ENCODE measurements around the gene PGBD5. TPM values are rescaled to one million over a fixed set of nuclear protein-coding genes. Genes with fewer than 3 reads are reported as not detected.
A peak's percentile ranks its signal among the peaks of the same experiment; 100 is the strongest.

Gene PGBD5
- total RNA-seq, 5 donors from 2014 or later (not counting 1 experiment from before 2014, with no cell fraction given), result 0.03 to 0.09 (median 0.09) TPM; not detected in 2

GRCh38 chr1:230270559-230271281 is 155.4 kb downstream of the PGBD5 start:
- ATAC-seq (replicated peaks in 1 of 4), result peak; percentile 16 to 48 (median 40)
- peak overlapping the region in 1 of 3 donors; percentile 31 for H3K4me3 Mint-ChIP-seq
- no peak overlapping the region for H3K27ac ChIP-seq (ENCODE audit: low read length)
- ChIA-PET CTCF (no interaction called here), POLR2A (no interaction called here)
- peaks cover 0 to 14% of the 10 kb centered on the region in 2 donors for H3K36me3 ChIP-seq (ENCODE audit: control insufficient read depth in 2 of 2, extremely low read depth in 1 of 2, insufficient read depth in 1 of 2, low read length in 1 of 2)
- H3K4me1 ChIP-seq (ENCODE audit: control insufficient read depth in 1 of 2, extremely low read depth in 1 of 2, insufficient read depth in 2 of 2, low read length in 2 of 2), result peaks cover 13 to 24% of the 10 kb centered on the region in 2 experiments
- H3K27me3 Mint-ChIP-seq, result no peaks in the 10 kb centered on the region
- peak in 1 of 35 experiments; percentile 13 for DNase-seq
- WGBS (ENCODE audit: insufficient coverage), result 49% methylated on average over 6 of the region's 14 CpGs
- no peak overlapping the region for H3K4me3 ChIP-seq (ENCODE audit: control insufficient read depth in 1 of 2, extremely low read depth in 1 of 2, low read length in 1 of 2)
- H3K4me1 Mint-ChIP-seq, result peaks cover 37 to 39% (median 37%) of the 10 kb centered on the region in 3 donors
- no peaks in the 10 kb centered on the region for H3K9me3 Mint-ChIP-seq
- no peaks in the 10 kb centered on the region for H3K9me3 ChIP-seq
- H3K36me3 Mint-ChIP-seq, result peaks cover 16% of the 10 kb centered on the region
- no peaks in the 10 kb centered on the region for H3K27me3 ChIP-seq (replicated peaks in 1 of 2; ENCODE audit: control insufficient read depth in 2 of 2, extremely low read depth in 1 of 2, insufficient read depth in 2 of 2, low read length in 1 of 2)
- peak overlapping the region; percentile 65 to 81 for H3K27ac Mint-ChIP-seq

GRCh38 chr1:230270185-230270558 is 156.0 kb downstream of the PGBD5 start:
- no CpG with 5 or more reads among the region's 1 CpG for WGBS (ENCODE audit: insufficient coverage)
- ChIA-PET CTCF (interaction anchor here in 1 of 2 donors (0.6 kb wide), 1 partner anchor 253 kb away, joined by 3 read pairs; no protein-coding TSS in a partner anchor), POLR2A (no interaction called here)
- H3K27me3 Mint-ChIP-seq, result no peaks in the 10 kb centered on the region
- Histone ChIP-seq H3K27ac (ENCODE audit: low read length) (no peak overlapping the region), H3K9me3 (no peaks in the 10 kb centered on the region), H3K4me1 (ENCODE audit: control insufficient read depth in 1 of 2, extremely low read depth in 1 of 2, insufficient read depth in 2 of 2, low read length in 2 of 2) (peaks cover 13 to 24% of the 10 kb centered on the region in 2 experiments), H3K27me3 (replicated peaks in 1 of 2; ENCODE audit: control insufficient read depth in 2 of 2, extremely low read depth in 1 of 2, insufficient read depth in 2 of 2, low read length in 1 of 2) (no peaks in the 10 kb centered on the region), H3K4me3 (ENCODE audit: control insufficient read depth in 1 of 2, extremely low read depth in 1 of 2, low read length in 1 of 2) (no peak overlapping the region), H3K36me3 (ENCODE audit: control insufficient read depth in 2 of 2, extremely low read depth in 1 of 2, insufficient read depth in 1 of 2, low read length in 1 of 2) (peaks cover 0 to 19% of the 10 kb centered on the region in 2 donors)
- H3K27ac Mint-ChIP-seq, result peak overlapping the region; percentile 65 to 81
- H3K9me3 Mint-ChIP-seq, result no peaks in the 10 kb centered on the region
- DNase-seq (no peak), ATAC-seq (replicated peaks in 1 of 4) (no peak)
- peaks cover 20% of the 10 kb centered on the region for H3K36me3 Mint-ChIP-seq
- H3K4me1 Mint-ChIP-seq, result peaks cover 37 to 39% (median 37%) of the 10 kb centered on the region in 3 donors
- peak overlapping the region in 1 of 3 donors; percentile 31 for H3K4me3 Mint-ChIP-seq

- peak in 2 of 4 experiments; percentile 12 to 29 for ATAC-seq (replicated peaks in 1 of 4)
- 92% methylated on average over 18 of the region's 19 CpGs for WGBS (ENCODE audit: insufficient coverage)
- Histone ChIP-seq H3K36me3 (ENCODE audit: control insufficient read depth in 2 of 2, extremely low read depth in 1 of 2, insufficient read depth in 1 of 2, low read length in 1 of 2) (peaks cover 0 to 30% of the 10 kb centered on the region in 2 donors), H3K9me3 (no peaks in the 10 kb centered on the region), H3K27ac (ENCODE audit: low read length) (no peak overlapping the region), H3K4me3 (ENCODE audit: control insufficient read depth in 1 of 2, extremely low read depth in 1 of 2, low read length in 1 of 2) (no peak overlapping the region), H3K27me3 (replicated peaks in 1 of 2; ENCODE audit: control insufficient read depth in 2 of 2, extremely low read depth in 1 of 2, insufficient read depth in 2 of 2, low read length in 1 of 2) (no peaks in the 10 kb centered on the region), H3K4me1 (ENCODE audit: control insufficient read depth in 1 of 2, extremely low read depth in 1 of 2, insufficient read depth in 2 of 2, low read length in 2 of 2) (peaks cover 9 to 24% of the 10 kb centered on the region in 2 experiments)
- Mint-ChIP-seq H3K4me1 (peaks cover 27 to 31% (median 28%) of the 10 kb centered on the region in 3 donors), H3K9me3 (no peaks in the 10 kb centered on the region), H3K36me3 (peaks cover 36% of the 10 kb centered on the region), H3K4me3 (no peak overlapping the region), H3K27ac (peak overlapping the region in 1 of 2 donors; percentile 11), H3K27me3 (no peaks in the 10 kb centered on the region)
- ChIA-PET CTCF (no interaction called here), POLR2A (no interaction called here)
- DNase-seq, result peak in 1 of 35 experiments; percentile 14
Observed at GRCh38 chr1:230268371-230269170, 157.6 kb downstream of the PGBD5 start.

GRCh38 chr1:230267338-230268065 is 158.6 kb downstream of the PGBD5 start:
- DNase-seq (peak in 1 of 35 experiments; percentile 4), ATAC-seq (replicated peaks in 1 of 4) (no peak)
- Mint-ChIP-seq H3K9me3 (no peaks in the 10 kb centered on the region), H3K36me3 (peaks cover 45% of the 10 kb centered on the region), H3K27ac (peak overlapping the region in 1 of 2 donors; percentile 17), H3K27me3 (no peaks in the 10 kb centered on the region), H3K4me1 (peaks cover 16 to 24% (median 20%) of the 10 kb centered on the region in 3 donors), H3K4me3 (no peak overlapping the region)
- Histone ChIP-seq H3K4me1 (ENCODE audit: control insufficient read depth in 1 of 2, extremely low read depth in 1 of 2, insufficient read depth in 2 of 2, low read length in 2 of 2) (peaks cover 9 to 20% of the 10 kb centered on the region in 2 experiments), H3K9me3 (no peaks in the 10 kb centered on the region), H3K4me3 (ENCODE audit: control insufficient read depth in 1 of 2, extremely low read depth in 1 of 2, low read length in 1 of 2) (no peak overlapping the region), H3K27me3 (replicated peaks in 1 of 2; ENCODE audit: control insufficient read depth in 2 of 2, extremely low read depth in 1 of 2, insufficient read depth in 2 of 2, low read length in 1 of 2) (no peaks in the 10 kb centered on the region), H3K36me3 (ENCODE audit: control insufficient read depth in 2 of 2, extremely low read depth in 1 of 2, insufficient read depth in 1 of 2, low read length in 1 of 2) (peaks cover 0 to 39% of the 10 kb centered on the region in 2 donors), H3K27ac (ENCODE audit: low read length) (no peak overlapping the region)
- ChIA-PET POLR2A (no interaction called here), CTCF (no interaction called here)
- WGBS (ENCODE audit: insufficient coverage), result 85% methylated on average over 11 of the region's 17 CpGs

- no peak overlapping the region for H3K27ac Mint-ChIP-seq
- ATAC-seq (replicated peaks in 1 of 4) (no peak), DNase-seq (no peak)
- Histone ChIP-seq H3K27me3 (replicated peaks in 1 of 2; ENCODE audit: control insufficient read depth in 2 of 2, extremely low read depth in 1 of 2, insufficient read depth in 2 of 2, low read length in 1 of 2) (no peaks in the 10 kb centered on the region), H3K36me3 (ENCODE audit: control insufficient read depth in 2 of 2, extremely low read depth in 1 of 2, insufficient read depth in 1 of 2, low read length in 1 of 2) (peaks cover 0 to 36% of the 10 kb centered on the region in 2 donors), H3K27ac (ENCODE audit: low read length) (no peak overlapping the region), H3K4me3 (ENCODE audit: control insufficient read depth in 1 of 2, extremely low read depth in 1 of 2, low read length in 1 of 2) (no peak overlapping the region), H3K9me3 (no peaks in the 10 kb centered on the region), H3K4me1 (ENCODE audit: control insufficient read depth in 1 of 2, extremely low read depth in 1 of 2, insufficient read depth in 2 of 2, low read length in 2 of 2) (peaks cover 9 to 20% of the 10 kb centered on the region in 2 experiments)
- peaks cover 51% of the 10 kb centered on the region for H3K36me3 Mint-ChIP-seq
- ChIA-PET CTCF (interaction anchor here in 1 of 2 donors (0.5 kb wide), 1 partner anchor 178 kb away, joined by 3 read pairs; no protein-coding TSS in a partner anchor), POLR2A (no interaction called here)
- 86% methylated on average over 1 of the region's 2 CpGs for WGBS (ENCODE audit: insufficient coverage)
- no peaks in the 10 kb centered on the region for H3K9me3 Mint-ChIP-seq
- H3K27me3 Mint-ChIP-seq, result no peaks in the 10 kb centered on the region
- no peak overlapping the region for H3K4me3 Mint-ChIP-seq
- H3K4me1 Mint-ChIP-seq, result peaks cover 13 to 22% (median 17%) of the 10 kb centered on the region in 3 donors
Observed at GRCh38 chr1:230266456-230266855, 159.7 kb downstream of the PGBD5 start.

All from T-cell (primary cell).